GM19452 (cell line): Measurements from ENCODE around the gene PCSK6.

ENCODE experiments used
- ATAC-seq: cut with Tn5 transposase; IDR thresholded peaks from one replicate; pipeline ENCODE4 v1.9.1; 2021; ENCODE audit not compliant: unreplicated experiment

PCSK6 gene

DNA sequence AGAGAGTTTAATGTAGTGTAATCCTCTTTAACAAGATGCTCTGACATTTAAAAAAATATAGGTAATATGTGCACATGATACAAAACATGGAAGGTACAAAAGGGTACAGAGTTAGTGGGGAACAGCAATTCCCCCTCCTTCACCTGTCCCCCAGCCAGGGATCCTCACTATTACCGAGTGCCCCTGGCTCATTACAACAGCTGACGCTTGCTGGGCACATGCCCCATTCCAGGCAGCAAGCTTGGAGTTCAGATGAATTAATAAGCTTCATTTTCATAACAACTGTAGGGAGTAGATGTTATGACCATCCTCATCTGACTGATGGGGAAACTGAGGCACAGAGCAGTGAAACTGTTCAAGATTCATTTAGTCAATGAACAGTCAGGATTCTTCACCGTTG is 41.2 kb downstream of the PCSK6 start:
- ATAC-seq: no peak

DNA sequence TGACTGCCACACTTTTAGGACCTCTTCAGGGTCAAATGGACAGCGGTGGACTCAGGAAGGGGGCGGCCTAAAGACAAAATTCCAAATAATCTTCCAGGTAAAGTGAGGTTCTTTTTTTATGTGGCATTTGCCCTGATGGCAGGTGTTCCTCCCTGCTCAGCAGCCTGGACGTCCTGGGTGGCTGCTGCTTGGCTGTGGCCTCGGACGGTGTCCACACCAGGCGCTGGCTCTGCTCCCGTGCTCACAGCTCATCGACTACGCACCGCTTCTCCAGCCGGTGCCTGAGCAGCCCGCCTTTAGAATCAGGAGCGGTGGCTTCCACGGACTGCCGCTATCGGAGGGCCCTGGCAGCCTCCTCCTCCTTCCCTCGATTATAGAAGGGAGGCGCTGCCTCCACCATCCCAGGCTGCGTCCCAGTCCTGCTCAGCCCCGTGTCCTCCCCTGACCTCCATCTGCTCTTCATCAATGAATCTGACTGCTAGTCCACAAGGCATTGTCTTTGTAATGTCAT is 41.9 kb downstream of the PCSK6 start:
- no peak for ATAC-seq

- no peak for ATAC-seq
Measured at GRCh38 chr15:101447168-101447533, 42.4 kb downstream of the PCSK6 start.

GRCh38 chr15:101446518-101447167 is 42.9 kb downstream of the PCSK6 start:
- no peak for ATAC-seq

DNA sequence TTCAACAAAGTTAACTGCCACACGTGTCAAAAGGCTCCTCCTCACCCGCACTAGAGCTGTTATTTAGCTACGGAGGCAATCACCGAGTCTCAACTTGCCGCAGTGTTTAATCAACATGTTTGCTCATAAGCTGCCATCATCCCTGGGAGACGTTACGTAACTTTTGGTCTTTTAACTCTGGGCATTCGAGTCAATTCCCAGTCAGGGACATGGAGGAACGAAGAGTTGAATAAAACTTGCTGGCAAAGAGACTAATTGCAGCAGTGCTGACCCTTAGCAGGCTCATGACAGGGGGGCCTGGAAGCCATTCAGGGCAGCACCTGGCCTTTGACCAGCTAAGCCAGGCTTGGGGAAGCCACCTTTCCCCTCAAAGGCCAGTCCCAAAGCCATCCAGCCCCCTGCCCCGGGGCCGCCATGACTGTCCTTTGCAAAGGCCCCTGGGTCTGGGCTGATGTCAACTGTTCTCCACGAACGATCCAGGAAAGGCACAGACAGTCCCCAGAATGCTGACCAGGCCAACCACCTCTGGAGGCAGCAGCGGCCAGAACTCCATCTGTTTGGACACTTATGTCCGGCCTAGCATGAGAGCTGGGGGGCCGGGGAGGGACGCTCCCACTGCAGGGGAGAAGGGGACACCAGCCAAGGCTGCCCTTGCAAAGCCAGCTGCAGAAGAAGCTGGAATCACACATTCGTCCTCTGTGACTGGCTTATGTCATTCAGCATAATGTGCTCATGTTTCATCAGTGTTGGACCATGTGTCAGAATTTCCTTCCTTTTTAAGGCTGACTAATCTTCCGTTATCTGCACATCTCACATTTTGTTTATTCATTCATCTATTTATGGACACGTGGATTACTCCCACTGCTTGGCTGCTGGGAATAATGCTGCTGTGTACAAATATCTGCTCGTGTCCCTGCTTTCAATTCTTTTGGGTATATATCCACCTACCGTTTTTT is 43.7 kb downstream of the PCSK6 start:
- ATAC-seq: no peak

GRCh38 chr15:101444807-101445508 is 44.5 kb downstream of the PCSK6 start:
- no peak for ATAC-seq

DNA sequence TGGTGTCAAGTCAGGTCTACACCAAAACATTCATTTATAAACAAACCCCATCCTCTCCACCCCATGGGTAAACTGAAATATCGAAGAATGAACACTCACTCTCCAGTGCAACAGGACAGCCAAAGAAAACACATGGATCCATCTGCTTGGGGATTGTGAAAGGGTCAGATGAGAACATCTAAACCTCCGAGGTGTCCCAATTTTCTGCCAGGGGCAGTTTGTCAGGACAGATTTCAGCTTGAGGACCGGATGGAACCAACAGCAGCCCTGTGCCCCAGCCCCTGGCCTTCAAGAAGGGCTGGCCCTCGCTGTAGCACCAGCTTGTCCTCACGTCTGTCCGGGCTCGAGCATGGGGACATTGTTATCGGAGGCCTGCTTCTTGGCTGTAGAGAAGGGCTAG is 45.5 kb downstream of the PCSK6 start:
- ATAC-seq: no peak

DNA sequence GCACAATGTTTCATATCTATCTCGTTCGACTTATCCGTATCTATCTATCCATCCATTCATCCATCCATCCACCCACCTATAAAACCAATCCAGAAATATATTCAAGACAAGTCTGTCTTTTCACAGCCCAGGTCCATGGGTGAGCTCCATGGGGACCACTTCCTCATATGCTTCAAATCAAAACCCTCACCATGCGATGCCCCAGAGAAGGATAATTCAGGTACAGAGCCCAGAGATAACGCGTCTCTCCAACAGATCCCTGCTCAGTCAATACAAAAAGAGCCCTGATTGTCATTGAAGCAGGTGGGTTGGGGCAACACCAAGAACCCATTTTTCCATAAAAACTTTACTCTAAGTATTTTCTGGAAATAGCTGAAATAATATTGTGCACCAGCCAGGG is 47.2 kb downstream of the PCSK6 start:
- ATAC-seq: no peak

- ATAC-seq: no peak
Measured at GRCh38 chr15:101441696-101442095, 47.8 kb downstream of the PCSK6 start.

DNA sequence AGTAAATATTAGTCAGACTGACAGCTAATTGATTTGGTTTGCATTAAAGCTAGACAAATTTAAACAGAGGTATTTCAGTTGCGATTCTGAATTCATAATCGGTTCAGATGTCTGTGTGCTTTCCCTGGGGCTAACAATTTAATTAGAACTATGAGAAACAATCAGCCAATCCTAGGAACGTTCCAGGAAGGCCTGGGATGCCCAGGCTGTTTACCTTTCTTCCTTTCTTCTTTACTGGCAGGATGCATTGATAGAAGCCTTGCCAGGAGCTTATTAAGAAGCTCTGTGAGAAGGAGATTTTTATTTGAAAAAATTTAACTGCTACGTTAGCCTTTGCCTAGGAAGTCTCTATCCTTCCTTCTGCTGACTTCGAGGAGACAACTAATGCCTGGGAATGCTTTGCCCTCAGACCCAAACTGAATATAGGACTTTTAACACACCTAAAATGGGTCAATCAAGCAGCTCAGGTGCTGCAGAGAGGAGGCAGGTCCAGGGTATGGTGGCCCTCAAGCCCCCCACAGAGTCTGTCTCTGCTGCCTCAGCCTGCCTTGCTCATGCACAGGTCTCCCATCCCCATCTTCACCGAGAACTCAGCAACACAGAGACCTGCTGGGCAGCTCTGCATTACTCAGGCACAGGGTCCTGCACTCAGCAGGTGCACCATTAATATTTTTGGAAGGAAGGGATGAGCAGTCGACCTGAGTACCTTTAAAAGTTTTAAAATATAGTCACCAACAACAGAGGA is 48.5 kb downstream of the PCSK6 start:
- no peak for ATAC-seq

GRCh38 chr15:101439920-101440319 is 49.6 kb downstream of the PCSK6 start:
- ATAC-seq: no peak

DNA sequence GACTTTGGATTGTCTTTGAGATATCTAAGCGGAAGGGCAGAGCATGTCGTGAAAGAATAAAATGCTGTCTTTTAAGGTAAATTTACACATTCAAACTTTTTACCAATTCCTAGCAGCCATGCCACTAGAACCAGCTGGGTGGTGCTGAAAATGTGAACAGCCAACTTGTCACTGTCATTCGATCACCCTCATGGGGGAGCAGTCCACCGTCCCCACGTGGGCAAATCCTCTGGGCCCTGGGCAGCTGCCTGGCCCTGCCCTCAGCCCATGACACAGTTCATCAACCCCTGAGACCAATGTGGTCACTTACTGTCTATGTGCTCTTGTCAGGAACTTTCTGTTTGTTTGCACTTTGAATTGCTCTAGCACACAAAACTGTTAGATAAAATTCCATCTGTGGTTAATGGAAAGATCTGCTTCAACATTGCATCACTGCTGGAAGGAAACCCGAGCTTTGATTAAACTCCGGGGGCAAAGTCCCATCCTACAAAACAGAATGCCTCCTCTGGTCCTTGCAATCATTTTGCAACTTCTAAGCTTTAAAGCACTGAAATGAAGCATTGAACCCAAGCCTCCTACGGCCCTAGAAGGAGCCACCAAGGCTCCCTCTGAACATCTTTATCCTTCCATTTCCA is 50.1 kb downstream of the PCSK6 start:
- no peak for ATAC-seq

GRCh38 chr15:101438482-101439284 is 50.8 kb downstream of the PCSK6 start:
- no peak for ATAC-seq

GRCh38 chr15:101437618-101438481 is 51.7 kb downstream of the PCSK6 start:
- no peak for ATAC-seq

DNA sequence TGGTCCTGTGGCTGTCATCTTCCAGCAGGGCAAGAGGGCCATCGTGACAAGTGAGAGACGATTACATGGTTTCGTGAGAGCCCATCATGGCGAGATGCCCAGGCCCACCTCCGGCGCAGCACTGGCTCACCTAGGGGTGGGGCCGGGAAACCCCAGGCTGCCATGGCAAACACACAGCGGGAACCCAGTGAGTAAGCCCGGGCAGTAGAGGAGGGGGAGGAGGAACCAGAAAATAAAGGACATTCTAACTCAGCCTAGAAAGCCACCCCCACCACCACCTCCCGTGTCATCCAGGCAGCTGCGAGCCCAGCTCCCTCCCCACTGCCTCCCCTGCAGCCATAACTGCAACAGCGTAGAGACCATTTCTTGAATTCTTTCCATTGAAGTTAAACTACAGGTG is 52.3 kb downstream of the PCSK6 start:
- ATAC-seq: no peak

DNA sequence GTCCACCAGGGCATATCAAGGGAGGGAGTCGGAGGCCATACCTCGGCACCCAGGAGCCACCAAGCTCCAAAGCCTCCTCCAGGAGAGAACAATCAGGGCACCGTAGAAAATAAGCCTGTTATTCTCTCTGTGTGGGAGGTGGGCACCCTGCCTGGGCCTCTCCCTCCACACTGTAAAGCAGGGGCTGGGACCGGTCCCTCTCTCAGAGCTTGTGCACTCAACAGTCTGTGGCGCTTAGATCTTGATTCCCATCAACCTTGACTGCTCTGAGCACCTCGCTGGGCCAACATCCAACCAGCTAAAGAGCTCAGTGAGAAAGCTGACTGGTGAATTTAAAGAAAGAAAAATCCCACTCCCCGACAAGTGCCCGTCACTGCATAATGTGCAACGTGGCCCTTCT is 53.0 kb downstream of the PCSK6 start:
- no peak for ATAC-seq

DNA sequence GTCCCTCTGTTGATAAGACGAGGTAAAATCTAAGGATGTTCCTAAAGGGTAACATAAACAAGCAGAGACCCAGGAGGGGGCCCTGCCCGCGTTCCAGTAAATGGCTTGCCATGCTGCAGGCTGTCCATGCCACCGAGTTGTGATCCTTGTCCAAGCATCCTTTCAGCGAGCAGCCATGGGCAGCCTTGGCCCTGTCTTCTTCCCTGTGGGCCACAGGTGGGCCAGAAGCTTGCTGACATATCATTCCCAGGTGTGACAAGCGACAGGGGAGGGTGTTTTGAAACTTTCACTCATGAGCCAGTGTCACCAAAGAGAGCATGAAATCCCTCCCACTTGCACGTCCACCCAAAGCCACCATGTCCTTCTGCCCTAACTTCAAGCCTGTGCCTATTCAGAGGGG is 53.7 kb downstream of the PCSK6 start:
- no peak for ATAC-seq

- ATAC-seq: no peak
Measured at GRCh38 chr15:101434032-101434920, 55.2 kb downstream of the PCSK6 start.
